AG08396 (cell line): ENCODE data around the gene HOXA1.
A peak's percentile ranks its signal among the peaks of the same experiment; 100 is the strongest.
"Not testable (repeated sequence)": the region's sequence is repeated elsewhere in the genome, so short reads cannot be mapped to it uniquely, and the experiment has no call there.

Source experiments
- DNase-seq: peaks from one replicate; pipeline ENCODE4 v3.0.0; 2012; ENCODE audit warnings: low spot score, mixed read lengths

The HOXA1 gene

DNA sequence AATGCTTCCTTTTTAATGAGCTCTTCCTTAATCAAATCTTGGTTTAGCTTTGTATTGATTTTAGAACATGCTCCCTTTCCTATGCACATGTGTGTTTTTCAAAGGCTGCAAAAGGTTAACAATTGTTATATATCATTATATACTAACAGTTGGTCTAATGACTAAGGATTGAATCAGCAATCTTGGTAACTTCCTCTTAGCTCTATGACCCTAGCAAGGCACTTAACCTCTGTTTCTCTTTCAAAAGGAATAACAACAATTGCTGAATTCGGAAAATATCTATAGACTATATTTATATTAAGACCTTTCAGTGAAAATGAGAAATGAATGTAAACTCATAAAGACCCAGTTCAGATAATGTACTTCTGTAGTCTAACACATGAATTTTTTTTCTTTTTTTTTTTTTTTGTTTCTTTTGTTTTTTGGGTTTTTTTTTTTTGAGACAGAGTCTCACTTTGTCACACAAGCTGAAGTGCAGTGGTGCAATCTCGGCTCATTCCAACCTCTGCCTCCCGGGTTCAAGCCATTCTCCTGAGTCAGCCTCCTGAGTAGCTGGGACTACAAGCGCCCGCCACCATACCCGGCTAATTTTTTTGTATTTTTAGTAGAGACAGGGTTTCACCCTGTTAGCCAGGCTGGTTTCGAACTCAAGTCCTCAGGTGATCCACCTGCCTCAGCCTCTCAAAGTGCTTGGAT lies 48.8 kb downstream of the HOXA1 start:
- DNase-seq = peak; percentile 71

DNA sequence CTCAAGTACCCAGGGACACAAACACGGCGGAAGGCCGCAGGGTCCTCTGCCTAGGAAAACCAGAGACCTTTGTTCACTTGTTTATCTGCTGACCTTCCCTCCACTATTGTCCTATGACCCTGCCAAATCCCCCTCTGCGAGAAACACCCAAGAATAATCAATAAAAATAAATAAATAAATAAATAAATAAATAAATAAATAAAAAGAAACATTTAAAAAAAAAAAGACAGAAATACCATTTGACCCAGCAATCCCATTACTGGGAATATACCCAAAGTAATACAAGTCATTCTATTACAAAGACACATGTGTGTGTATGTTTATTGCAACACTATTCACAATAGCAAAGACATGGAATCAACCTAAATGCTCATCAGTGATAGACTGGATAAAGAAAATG lies 49.8 kb downstream of the HOXA1 start:
- DNase-seq = not testable (repeated sequence)

DNA sequence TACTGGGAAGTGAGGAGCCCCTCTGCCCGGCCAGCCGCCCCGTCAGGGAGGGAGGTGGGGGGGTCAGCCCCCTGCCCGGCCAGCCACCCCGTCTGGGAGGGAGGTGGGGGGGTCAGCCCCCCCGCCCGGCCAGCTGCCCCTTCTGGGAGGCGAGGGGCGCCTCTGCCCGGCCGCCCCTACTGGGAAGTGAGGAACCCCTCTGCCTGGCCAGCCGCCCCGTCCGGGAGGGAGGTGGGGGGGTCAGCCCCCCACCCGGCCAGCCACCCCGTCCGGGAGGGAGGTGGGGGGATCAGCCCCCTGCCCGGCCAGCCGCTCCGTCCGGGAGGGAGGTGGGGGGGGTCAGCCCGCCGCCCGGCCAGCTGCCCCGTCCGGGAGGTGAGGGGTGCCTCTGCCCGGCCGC lies 50.7 kb downstream of the HOXA1 start:
- not testable (repeated sequence) for DNase-seq
